GM23338 (cell line): ENCODE measurements around the gene TCP11L1. TPM values are rescaled to one million over a fixed set of nuclear protein-coding genes. Genes with fewer than 3 reads are reported as not detected.

Source experiments
- CREB1 ChIP-seq: fragments of 250-450 bp; sonication (Bioruptor Pico); IDR thresholded peaks from 2 replicates; pipeline ENCODE4 v1.5.0; 2020; ENCODE audit warnings: low read depth, mild to moderate bottlenecking, moderate library complexity
- CTCF ChIP-seq, 2 experiments: fragments of 200-600 bp in 1 of 2; sonication (generic) in 1 of 2; conservative IDR thresholded peaks; 2 replicates each; pipeline versions ENCODE4 v1.5.1 to v1.6.1; 2016 to 2017; ENCODE audit warnings: antibody characterized with exemption in 2 of 2, low read depth in 2 of 2, mild to moderate bottlenecking in 2 of 2, moderate library complexity in 1 of 2
- ETS1 ChIP-seq: IDR thresholded peaks from 2 replicates; pipeline ENCODE4 v1.6.1; 2016; ENCODE audit warnings: antibody characterized with exemption
- EZH2phosphoT487 ChIP-seq: fragments of 200-600 bp; sonication (generic); IDR thresholded peaks from one replicate; pipeline ENCODE4 v1.8.1; 2018; ENCODE audit warnings: antibody characterized with exemption; ENCODE audit not compliant: unreplicated experiment
- JUNB ChIP-seq: IDR thresholded peaks from one replicate; pipeline ENCODE4 v1.6.1; 2016; ENCODE audit warnings: antibody characterized with exemption; ENCODE audit not compliant: unreplicated experiment
- NANOG ChIP-seq: IDR thresholded peaks from 2 replicates; pipeline ENCODE4 v1.6.1; 2016; ENCODE audit warnings: antibody characterized with exemption, borderline replicate concordance
- STAT1 ChIP-seq: IDR thresholded peaks from one replicate; pipeline ENCODE4 v1.6.1; 2016; ENCODE audit warnings: antibody characterized with exemption; ENCODE audit not compliant: unreplicated experiment
- ZNF114 ChIP-seq: fragments of 250-450 bp; sonication (Bioruptor Pico); IDR thresholded peaks from 2 replicates; pipeline ENCODE4 v1.5.0; 2020; ENCODE audit warnings: mild to moderate bottlenecking, moderate library complexity
- ZNF331 ChIP-seq: fragments of 250-450 bp; sonication (Bioruptor Pico); IDR thresholded peaks from 2 replicates; pipeline ENCODE4 v1.5.0; 2020; ENCODE audit warnings: low read depth, mild to moderate bottlenecking, moderate library complexity
- ZNF462 ChIP-seq: fragments of 250-450 bp; sonication (Bioruptor Pico); IDR thresholded peaks from 2 replicates; pipeline ENCODE4 v1.5.0; 2020; ENCODE audit warnings: mild to moderate bottlenecking, moderate library complexity
- polyA plus RNA-seq: library from polyadenylated mRNA; unstranded; fragments of >200 nt; fragmentation: Nextera tagmentation; extraction: Ambion mirVana; gene quantifications from 2 replicates; pipeline ENCODE4 v1.2.1, GENCODE V29; 2016
- total RNA-seq: library from RNA; depleted of rRNA; stranded (reverse); fragments of >200 nt; shearing (Covaris generic); gene quantifications from 2 replicates; pipeline ENCODE4 v1.2.3, GENCODE V29; 2014

The TCP11L1 gene
- total and polyA plus RNA-seq, 2 experiments from 2014 or later: 5.0 to 39.0 TPM

GRCh38 chr11:33055375-33055774, 16.0 kb downstream of the TCP11L1 start (continued):
- no peak for TF ChIP-seq ZNF462
- no peak for TF ChIP-seq ZNF114
- no peak for TF ChIP-seq CREB1 (CRISPR knock-in tag)
- no peak for TF ChIP-seq CTCF (conservative IDR thresholded peaks at IDR 0.05; ENCODE audit: low read depth in 2 of 2)
- TF ChIP-seq STAT1: no peak
- TF ChIP-seq ETS1: no peak
- TF ChIP-seq JUNB: no peak
- TF ChIP-seq EZH2phosphoT487: no peak
- TF ChIP-seq ZNF331 (CRISPR knock-in tag): no peak
- no peak for TF ChIP-seq NANOG
